Embryonic facial prominence (tissue), 1 donor: Measurements from ENCODE around the gene NFIA.

Experiments
- DNase-seq: peaks from one replicate; pipeline ENCODE4 v3.0.0-alpha.2; 2016; ENCODE audit errors: extremely low spot score

NFIA gene

GRCh38 chr1:61490924-61491323 lies 408.6 kb downstream of the NFIA start:
- DNase-seq, result no peak

- no peak for DNase-seq
Observed at GRCh38 chr1:61491497-61491896, 409.1 kb downstream of the NFIA start.

DNA sequence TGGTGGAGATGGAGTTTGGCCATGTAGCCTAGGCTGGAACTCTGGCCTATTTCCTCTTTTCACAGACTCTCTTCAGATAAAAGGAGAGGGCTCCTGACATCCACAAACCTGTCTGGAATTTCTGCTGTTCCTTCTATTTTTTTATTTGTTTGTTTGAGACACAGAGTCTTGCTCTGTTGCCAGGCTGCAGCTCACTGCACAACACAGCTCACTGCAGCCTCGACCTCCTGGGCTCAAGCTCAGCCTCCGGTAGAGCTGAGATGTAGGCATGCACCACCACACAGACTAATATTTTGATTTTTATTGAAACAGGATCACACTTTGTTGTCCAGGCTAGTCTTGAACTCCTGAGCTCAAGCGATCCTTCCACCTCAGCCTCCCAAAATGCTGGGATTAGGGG lies 411.6 kb downstream of the NFIA start:
- no peak for DNase-seq

DNA sequence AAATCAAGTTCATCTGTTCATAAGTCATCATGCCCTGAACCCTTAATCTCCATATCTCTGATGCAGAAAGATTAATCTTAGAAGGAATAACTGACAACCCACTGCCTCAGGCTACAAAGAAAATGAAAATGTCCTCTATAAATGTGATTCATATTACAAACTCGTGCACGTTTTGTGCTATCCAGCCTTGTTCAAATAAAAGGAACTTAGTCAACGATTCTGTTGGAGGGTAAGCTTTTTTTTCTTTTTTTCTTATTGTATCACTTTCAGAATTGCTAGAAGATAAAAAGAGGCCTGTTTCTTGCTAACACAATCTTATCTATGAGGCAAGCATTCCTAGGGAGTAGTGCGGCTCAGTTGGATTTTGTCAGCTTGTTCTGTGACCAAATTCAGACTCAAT lies 414.1 kb downstream of the NFIA start:
- peak; percentile 9 for DNase-seq

DNA sequence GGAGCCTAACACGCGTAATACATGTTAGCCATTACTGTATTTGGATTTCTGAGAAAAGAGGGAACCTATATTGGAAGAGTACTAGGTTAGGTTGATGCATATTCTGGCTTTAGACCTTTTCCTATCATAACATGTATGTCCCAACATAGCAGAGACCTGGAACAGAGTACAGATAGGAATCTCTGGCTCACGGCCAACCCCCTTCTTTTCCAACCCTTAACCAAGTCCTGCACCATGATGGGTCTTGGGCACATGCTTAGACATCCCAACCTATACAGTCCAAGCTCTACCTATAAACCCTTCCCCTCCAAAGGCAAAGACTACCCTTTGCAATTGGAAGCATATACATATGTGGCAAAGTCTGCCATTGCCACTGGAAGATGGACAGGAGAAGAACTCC lies 414.7 kb downstream of the NFIA start:
- no peak for DNase-seq

- DNase-seq, result no peak
Observed at GRCh38 chr1:61498342-61498741, 416.0 kb downstream of the NFIA start.

- no peak for DNase-seq
Observed at GRCh38 chr1:61501971-61502916, 419.9 kb downstream of the NFIA start.

DNA sequence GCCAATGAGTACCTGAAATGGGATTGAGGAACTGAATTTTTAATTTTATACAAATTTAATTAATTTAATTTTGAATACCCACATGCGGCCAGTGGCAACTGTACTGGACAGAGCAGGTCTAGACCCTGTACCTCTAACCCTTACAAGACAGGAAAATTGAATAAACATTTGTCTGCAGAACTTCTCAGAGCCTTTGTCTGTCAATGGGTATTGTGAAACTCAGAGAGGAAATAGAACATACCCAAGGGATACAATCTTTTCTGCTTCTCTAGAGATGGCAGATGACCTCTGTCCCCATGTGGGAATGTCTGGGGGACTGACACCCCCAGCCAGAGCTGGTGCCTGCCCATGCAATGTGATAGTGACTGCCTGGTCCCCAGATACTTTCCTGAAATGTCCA lies 421.9 kb downstream of the NFIA start:
- no peak for DNase-seq

DNA sequence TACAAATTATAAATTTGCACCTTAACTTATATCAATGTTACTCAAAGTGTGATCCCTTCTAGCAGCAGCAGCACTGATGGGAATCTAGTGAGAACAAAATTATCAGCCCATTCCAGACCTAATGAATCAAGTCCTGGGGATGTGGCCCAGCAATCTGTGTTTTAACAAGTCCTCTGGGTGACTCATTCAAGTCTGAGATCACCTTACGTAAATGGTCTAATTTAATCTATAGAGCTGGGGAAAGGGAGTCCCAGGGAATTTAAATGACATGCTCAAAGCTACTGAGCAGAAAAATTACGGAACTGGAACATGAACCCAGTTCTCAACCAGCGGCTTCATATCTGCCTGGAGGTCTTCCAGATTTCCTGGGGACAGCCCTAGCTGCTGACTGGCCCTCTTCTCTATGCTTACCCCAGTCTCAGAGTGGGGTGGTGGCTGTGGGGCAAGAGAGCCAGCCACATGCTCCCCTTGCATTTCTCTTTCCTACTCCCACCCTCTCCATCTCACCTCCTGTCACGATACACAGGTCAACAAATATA lies 422.6 kb downstream of the NFIA start:
- no peak for DNase-seq

GRCh38 chr1:61506236-61506635 lies 423.9 kb downstream of the NFIA start:
- DNase-seq, result no peak

- no peak for DNase-seq
Observed at GRCh38 chr1:61506944-61507500, 424.7 kb downstream of the NFIA start.
